ENCODE data around the gene CC2D1A. TPM values are rescaled to one million over a fixed set of nuclear protein-coding genes. Genes with fewer than 3 reads are reported as not detected.
A peak's percentile ranks its signal among the peaks of the same experiment; 100 is the strongest.
"Not testable (repeated sequence)": the region's sequence is repeated elsewhere in the genome, so short reads cannot be mapped to it uniquely, and the experiment has no call there.

CC2D1A gene
- total and polyA plus RNA-seq, 7 donors: 20.1 to 31.7 (median 23.7) TPM

- no peak for ATAC-seq
- peaks cover 0 to 92% of the 10 kb centered on the region in 2 donors for H3K36me3 ChIP-seq (ENCODE audit: insufficient read depth in 1 of 2, low read depth in 1 of 2)
- intact Hi-C loops (cut with DNase I): no loop called here
These were observed 14.5 kb downstream of the CC2D1A start for GRCh38 chr19:13920524-13920923.

GRCh38 chr19:13920940-13921747, 15.1 kb downstream of the CC2D1A start:
- Histone ChIP-seq H3K36me3 (ENCODE audit: insufficient read depth in 1 of 2, low read depth in 1 of 2) (peaks cover 0 to 90% of the 10 kb centered on the region in 2 donors), H3K4me3 (no peak overlapping the region), H3K27me3 (ENCODE audit: insufficient read depth in 3 of 3, low read length in 2 of 3) (no peaks in the 10 kb centered on the region), H3K4me1 (no peaks in the 10 kb centered on the region), H3K27ac (no peak overlapping the region), H3K9me3 (no peaks in the 10 kb centered on the region)
- ATAC-seq (peak in 3 of 4 donors; percentile 69 to 81 (median 75)), DNase-seq (no peak)
- intact Hi-C loops (cut with DNase I): no loop called here
- TF ChIP-seq CTCF (IDR thresholded peaks at IDR 0.05): no peak
- WGBS, 3 donors: 82 to 90% (median 89%) methylated on average over 2 of the region's 2 CpGs

More at GRCh38 chr19:13920524-13920923, 14.5 kb downstream of the CC2D1A start:
- H3K9me3 ChIP-seq: no peaks in the 10 kb centered on the region
- H3K27ac ChIP-seq: no peak overlapping the region
- DNase-seq: no peak
- H3K4me3 ChIP-seq: no peak overlapping the region
- TF ChIP-seq CTCF (IDR thresholded peaks at IDR 0.05): no peak
- no peaks in the 10 kb centered on the region for H3K4me1 ChIP-seq
- 96 to 100% (median 98%) methylated on average over 11 of the region's 11 CpGs for WGBS, 3 donors
- H3K27me3 ChIP-seq (ENCODE audit: insufficient read depth in 3 of 3, low read length in 2 of 3): no peaks in the 10 kb centered on the region

- H3K4me3 ChIP-seq; H3K27me3 ChIP-seq (ENCODE audit: insufficient read depth in 3 of 3, low read length in 2 of 3); H3K9me3 ChIP-seq; DNase-seq; ATAC-seq; intact Hi-C loops (cut with DNase I); H3K4me1 ChIP-seq; H3K27ac ChIP-seq: not testable (repeated sequence)
- peaks cover 0 to 90% of the 10 kb centered on the region in 2 donors for H3K36me3 ChIP-seq (ENCODE audit: insufficient read depth in 1 of 2, low read depth in 1 of 2)
- 95 to 97% (median 97%) methylated on average over 6 of the region's 6 CpGs for WGBS, 3 donors
These were observed 16.1 kb downstream of the CC2D1A start for GRCh38 chr19:13922118-13922517.

GRCh38 chr19:13923194-13923987, 17.4 kb downstream of the CC2D1A start:
- intact Hi-C loops (cut with DNase I): no loop called here
- 93 to 96% (median 95%) methylated on average over 28 of the region's 28 CpGs for WGBS, 3 donors
- no peaks in the 10 kb centered on the region for H3K27me3 ChIP-seq (ENCODE audit: insufficient read depth in 3 of 3, low read length in 2 of 3)
- H3K27ac ChIP-seq: no peak overlapping the region
- no peaks in the 10 kb centered on the region for H3K9me3 ChIP-seq
- ATAC-seq (no peak), DNase-seq (no peak)
- TF ChIP-seq CTCF (IDR thresholded peaks at IDR 0.05): no peak
- peaks cover 0 to 90% of the 10 kb centered on the region in 2 donors for H3K36me3 ChIP-seq (ENCODE audit: insufficient read depth in 1 of 2, low read depth in 1 of 2)
- H3K4me3 ChIP-seq: no peak overlapping the region
- H3K4me1 ChIP-seq: no peaks in the 10 kb centered on the region

GRCh38 chr19:13926010-13926409, 20.0 kb downstream of the CC2D1A start:
- Histone ChIP-seq H3K27ac (no peak overlapping the region), H3K4me1 (no peaks in the 10 kb centered on the region), H3K36me3 (ENCODE audit: insufficient read depth in 1 of 2, low read depth in 1 of 2) (peaks cover 0 to 76% of the 10 kb centered on the region in 2 donors), H3K4me3 (no peak overlapping the region), H3K27me3 (ENCODE audit: insufficient read depth in 3 of 3, low read length in 2 of 3) (no peaks in the 10 kb centered on the region), H3K9me3 (no peaks in the 10 kb centered on the region)
- no peak for ATAC-seq
- TF ChIP-seq CTCF (IDR thresholded peaks at IDR 0.05): no peak
- WGBS, 3 donors: 77 to 82% (median 81%) methylated on average over 4 of the region's 4 CpGs
- intact Hi-C loops (cut with DNase I): no loop called here
- no peak for DNase-seq

All from psoas muscle (tissue), 8 donors.